ENCODE results near the gene SLC17A3.

The SLC17A3 gene

DNA sequence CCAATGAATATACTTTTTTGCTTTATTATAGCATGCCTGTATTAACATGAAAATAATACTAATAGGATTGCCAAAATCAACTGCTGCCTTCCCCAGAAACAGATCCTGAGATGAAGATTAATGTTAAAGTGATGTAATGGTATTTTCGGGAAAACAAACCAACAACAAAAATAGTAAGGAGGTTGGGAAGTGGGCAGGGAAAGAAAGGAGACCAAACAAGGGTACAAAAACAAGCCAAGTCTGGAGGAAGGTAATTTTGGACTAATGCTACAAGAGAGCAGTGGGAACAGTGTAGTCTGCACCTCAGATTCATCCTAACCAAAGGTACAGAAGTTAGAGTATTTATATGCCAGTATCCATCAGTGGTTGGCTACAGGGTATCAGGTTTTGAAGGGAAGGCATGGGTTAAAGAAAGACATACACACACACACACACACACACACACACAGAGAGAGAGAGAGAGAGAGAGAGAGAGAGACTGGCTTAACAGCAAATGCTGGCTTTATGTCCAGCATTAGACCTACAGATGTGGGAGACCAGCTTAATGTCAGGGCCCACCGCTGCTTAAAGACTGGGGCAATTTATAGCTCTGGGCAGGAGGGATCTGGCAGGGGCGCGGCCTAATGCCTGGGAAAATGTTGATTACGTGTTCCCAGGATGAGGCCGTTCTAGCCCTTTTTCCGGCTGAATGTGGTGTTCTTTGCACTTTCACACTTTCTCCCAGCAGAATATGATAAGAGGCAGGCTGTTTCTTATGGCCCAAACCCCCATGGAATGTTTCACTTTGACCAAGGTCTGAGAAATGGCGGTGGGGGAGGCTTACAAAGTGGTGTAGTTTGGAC, 38.4 kb downstream of the SLC17A3 start:
- DNase-seq (ENCODE audit: low spot score): peak; percentile 9

DNA sequence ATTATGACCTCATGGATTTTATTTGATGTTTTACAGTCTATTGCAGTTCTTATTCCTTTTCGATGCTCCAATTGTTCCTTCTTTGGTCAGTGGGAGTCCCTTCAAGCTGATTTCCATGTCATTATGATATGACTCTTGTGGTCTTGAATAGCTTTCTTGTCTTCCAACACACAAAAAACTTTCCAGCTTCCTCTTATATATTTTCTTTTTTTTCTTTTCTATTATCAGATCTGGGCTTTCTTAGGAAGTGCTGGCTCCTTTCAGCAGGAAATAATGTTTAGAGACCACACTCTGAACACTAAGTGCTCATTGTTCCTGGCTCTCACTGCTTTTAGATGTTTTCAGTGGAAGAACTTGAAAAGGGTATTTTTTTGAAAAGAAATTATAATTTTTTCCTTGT, 39.1 kb downstream of the SLC17A3 start:
- DNase-seq (ENCODE audit: low spot score): no peak

GRCh38 chr6:25833136-25833535, 40.9 kb downstream of the SLC17A3 start:
- DNase-seq (ENCODE audit: low spot score): no peak

DNA sequence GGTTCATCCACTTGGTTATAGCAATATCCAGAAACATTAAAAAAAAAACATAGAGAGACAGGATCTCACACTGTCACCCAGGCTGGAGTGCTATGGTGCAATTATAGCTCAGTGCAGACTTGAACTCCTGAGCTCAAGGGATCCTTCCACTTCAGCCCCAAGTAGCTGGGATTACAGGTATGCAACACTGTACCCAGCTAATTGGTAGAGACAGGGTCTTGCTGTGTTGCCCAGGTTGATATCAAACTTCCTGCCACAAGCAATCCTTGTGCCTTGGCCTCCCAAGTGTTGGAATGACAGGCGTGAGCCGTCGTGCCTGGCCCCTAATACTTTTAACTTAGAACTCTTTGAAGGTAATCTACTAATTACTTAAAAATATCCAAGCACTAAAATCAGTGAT, 41.4 kb downstream of the SLC17A3 start:
- no peak for DNase-seq (ENCODE audit: low spot score)

DNA sequence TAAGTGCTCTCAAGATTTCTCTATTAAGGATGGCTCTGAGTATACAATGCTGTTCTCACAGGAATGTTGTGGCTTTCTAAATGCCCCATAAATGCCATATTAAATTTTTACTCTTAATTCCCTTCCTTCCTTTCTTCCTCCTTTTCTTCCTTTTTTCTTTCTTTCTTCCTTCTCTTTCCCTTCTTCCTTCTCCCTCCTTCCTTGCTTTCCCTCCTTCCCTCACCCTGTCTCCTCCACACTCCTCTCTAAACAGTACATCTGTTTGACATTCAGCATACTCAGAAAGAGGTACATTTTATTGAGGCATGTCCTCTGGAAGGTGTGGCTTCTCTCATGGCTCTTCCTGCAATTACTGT, 41.8 kb downstream of the SLC17A3 start:
- no peak for DNase-seq (ENCODE audit: low spot score)

- no peak for DNase-seq (ENCODE audit: low spot score)
Observed at GRCh38 chr6:25831532-25832306, 42.3 kb downstream of the SLC17A3 start, which contains the start of gene SLC17A1. TSS of gene SLC17A1 (minus strand) at chr6:25832052. CDS start at chr6:25830557, 1,495 bp downstream.

GRCh38 chr6:25830458-25830857, 43.6 kb downstream of the SLC17A3 start:
- no peak for DNase-seq (ENCODE audit: low spot score)

- DNase-seq (ENCODE audit: low spot score): no peak
Observed at GRCh38 chr6:25829375-25829774, 44.7 kb downstream of the SLC17A3 start.

GRCh38 chr6:25821341-25821740, 52.7 kb downstream of the SLC17A3 start:
- no peak for DNase-seq (ENCODE audit: low spot score)

DNA sequence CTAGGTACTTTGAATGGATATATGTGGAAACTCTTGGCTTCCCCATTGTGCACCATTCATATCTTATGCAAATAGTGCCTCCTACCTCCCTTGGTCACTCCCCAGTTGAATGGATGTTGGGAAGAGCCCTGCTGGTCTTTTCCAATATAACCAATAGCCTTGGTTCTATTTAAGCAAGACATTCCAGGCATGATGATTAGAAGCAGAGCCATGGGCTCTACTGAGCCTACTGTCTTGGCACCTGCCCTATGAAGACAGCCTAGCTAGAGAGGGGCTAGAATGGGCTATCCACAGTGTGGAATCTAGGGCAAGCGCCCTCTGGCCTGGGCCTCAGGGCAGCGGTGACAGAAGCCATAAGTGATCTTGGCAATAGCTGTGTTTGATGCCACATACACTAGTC, 57.8 kb downstream of the SLC17A3 start:
- no peak for DNase-seq (ENCODE audit: low spot score)

DNA sequence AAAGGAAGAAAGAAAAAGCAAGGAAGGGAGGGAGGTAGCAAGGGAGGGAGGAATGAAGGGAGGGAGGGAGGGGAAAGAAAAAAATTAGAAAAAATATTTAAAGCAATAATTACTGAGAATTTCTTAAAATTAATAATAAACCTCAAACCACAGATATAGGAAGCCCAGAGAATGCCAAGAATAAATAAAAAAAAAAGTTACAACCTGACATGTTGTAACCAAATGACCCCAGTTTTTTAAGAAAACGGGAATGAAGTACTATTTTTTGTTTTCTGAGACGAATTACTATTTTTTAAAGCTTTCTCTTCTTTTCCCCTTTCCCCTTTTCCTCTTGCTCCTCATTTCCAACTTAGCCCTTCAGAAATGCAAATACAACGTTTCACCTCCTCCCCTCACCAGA, 58.8 kb downstream of the SLC17A3 start:
- DNase-seq (ENCODE audit: low spot score): no peak

DNA sequence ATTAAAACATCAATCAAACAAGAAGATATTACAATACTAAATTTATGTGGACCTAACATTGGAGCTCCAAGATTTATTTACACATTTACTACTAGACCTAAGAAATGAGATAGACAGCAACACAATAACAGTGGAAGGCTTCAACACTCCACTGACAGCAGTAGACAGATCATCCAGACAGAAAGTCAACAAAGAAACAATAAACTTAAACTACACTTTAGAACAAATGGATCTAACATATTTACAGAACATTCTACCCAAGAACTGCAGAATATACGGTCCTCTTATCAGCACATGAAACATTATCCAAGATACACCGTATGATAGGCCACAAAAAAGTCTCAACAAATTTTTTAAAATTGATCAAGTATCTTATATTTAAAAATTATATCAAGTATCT, 69.2 kb downstream of the SLC17A3 start:
- no peak for DNase-seq (ENCODE audit: low spot score)

DNA sequence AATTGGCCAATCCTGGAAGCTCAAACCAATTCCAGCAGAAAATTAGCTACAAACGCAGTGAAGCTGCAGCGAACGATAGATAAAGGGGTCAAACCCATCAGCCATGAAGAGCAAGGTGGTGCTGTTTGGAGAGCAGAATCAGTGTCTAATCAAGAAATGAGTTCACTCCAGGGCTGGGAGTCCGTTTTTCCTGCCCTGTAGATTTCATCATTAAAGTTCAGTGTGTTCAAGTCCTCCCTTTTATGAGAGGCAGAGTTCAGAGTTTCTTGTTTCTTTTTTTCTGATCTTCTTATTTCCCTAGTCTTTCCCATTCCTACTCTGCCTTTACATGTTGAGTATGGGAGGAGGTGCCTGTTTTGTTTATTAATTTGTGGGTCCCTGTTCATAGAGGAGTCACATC, 72.6 kb downstream of the SLC17A3 start:
- DNase-seq (ENCODE audit: low spot score): no peak

Measured in HuH-7.5 (cell line).